VCaP (cell line): ENCODE results near the gene NIPBL.

ENCODE experiments used
- H3K27ac ChIP-seq: fragments of 450-650 bp; 2 replicates; pipeline ENCODE4 v1.5.1; 2017
- CTCF ChIP-seq: fragments of 450-650 bp; conservative IDR thresholded peaks from 2 replicates; pipeline ENCODE4 v1.5.1; 2017; ENCODE audit warnings: mild to moderate bottlenecking, moderate library complexity

Gene NIPBL

DNA sequence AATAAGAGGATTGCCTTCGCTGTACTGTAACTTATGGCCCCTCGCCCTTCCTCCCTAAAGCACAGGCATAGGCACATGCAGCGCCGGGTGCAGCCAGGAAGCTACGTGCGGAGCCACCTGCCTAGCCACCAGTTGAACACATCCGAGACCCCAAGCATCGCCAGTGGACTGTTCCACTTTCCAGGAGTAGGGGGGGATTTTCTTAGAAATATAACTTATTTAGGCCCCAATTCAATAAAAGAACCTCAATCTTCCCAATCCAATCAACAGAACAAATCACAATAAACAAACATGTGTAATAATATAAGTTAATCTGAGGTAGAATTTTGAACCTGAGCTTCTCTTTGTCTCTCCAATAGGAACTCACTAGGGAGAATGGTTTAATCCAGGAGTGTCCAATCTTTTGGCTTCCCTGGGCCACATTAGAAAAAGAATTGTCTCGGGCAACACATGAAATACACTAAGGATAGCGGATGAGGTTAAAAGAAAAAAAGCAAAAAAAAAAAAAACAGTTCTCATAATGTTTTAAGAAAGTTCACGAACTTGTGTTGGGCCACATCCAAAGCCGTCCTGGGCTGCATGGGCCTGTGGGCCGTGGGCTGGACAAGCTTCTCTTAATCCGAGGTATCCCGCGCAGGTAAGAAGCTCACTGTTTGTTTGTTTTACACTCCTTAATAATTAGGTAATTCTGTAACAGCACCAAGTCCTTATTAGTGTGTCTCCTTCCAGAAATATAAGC, 22.0 kb upstream of the NIPBL start:
- H3K27ac ChIP-seq, result no peak overlapping the region
- TF ChIP-seq CTCF, result no peak

DNA sequence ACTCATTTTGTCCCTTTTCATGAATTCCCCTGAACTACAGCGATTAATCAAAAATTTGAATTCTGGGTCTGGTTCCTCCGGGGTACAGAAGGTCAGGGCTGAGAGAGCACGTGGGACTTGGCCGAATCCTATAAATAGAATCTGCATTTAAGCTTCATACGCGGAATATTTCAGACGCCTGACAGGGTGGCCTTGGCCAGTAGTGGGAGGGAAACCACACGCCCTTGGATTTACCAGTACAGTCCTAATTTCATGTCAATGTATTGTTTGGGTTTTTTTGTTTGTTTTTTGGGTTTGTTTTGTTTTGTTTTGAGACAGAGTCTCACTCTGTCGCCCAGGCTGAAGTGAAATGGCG, 21.5 kb upstream of the NIPBL start:
- TF ChIP-seq CTCF, result no peak
- H3K27ac ChIP-seq, result no peak overlapping the region

- TF ChIP-seq CTCF, result no peak
- no peak overlapping the region for H3K27ac ChIP-seq
Measured at GRCh38 chr5:36861871-36862270, 14.7 kb upstream of the NIPBL start.

GRCh38 chr5:36870399-36871040, 6.0 kb upstream of the NIPBL start:
- H3K27ac ChIP-seq, result no peak overlapping the region
- TF ChIP-seq CTCF, result peak; percentile 85

DNA sequence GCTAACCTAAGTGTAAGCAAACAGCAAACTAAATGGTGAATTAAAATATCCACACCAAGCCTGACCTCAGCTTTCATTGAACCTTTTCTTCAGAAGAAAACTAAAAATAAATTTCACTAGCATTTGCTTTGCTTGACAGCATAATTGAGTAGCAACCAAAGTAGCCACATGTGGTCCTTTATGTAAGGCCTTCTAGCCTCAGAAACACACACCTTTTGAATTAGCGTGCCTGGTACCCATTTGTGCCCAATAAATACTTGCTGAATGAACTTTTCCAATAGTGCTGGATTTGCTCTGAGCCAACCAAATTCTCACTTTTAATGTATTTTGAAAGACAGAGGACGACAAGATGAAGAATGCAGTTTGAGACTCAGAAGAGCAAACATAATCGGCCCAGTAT, 2.1 kb upstream of the NIPBL start:
- H3K27ac ChIP-seq, result peak overlapping the region; percentile 97
- no peak for TF ChIP-seq CTCF

GRCh38 chr5:36875051-36875789, 1.3 kb upstream of the NIPBL start:
- H3K27ac ChIP-seq, result peak overlapping the region; percentile 97
- TF ChIP-seq CTCF, result no peak

GRCh38 chr5:36875790-36876298, 725 bp upstream of the NIPBL start:
- H3K27ac ChIP-seq, result peak overlapping the region; percentile 97
- peak; percentile 85 for TF ChIP-seq CTCF
